Colonic mucosa (tissue), 4 donors: ENCODE measurements around the gene GRIA1. TPM values are rescaled to one million over a fixed set of nuclear protein-coding genes. Genes with fewer than 3 reads are reported as not detected.

Experiments used
- DNase-seq: peaks from one replicate; pipeline ENCODE4 v3.0.0-alpha.2; 2020
- H3K27ac ChIP-seq: fragments of 200-600 bp; one replicate; pipeline ENCODE4 v1.8.0; 2021
- H3K27me3 ChIP-seq: fragments of 200-600 bp; one replicate; pipeline ENCODE4 v1.8.0; 2021
- H3K36me3 ChIP-seq: fragments of 200-600 bp; one replicate; pipeline ENCODE4 v1.8.0; 2021
- H3K4me1 ChIP-seq: fragments of 200-600 bp; one replicate; pipeline ENCODE4 v1.8.0; 2021; ENCODE audit warnings: mild to moderate bottlenecking
- H3K4me3 ChIP-seq: fragments of 200-600 bp; one replicate; pipeline ENCODE4 v1.8.0; 2021
- H3K9ac ChIP-seq, 2 donors: one replicate each; pipeline ENCODE4 v1.7.0; 2013; ENCODE audit warnings: control low read depth in 2 of 2, low read depth in 2 of 2, low read length in 2 of 2
- H3K9me3 ChIP-seq: fragments of 200-600 bp; one replicate; pipeline ENCODE4 v1.8.0; 2021
- intact Hi-C: fragments of 100-400 bp; cut with DNase I; formaldehyde crosslinking; loops from one replicate; pipeline ENCODE4 v1.14.1; 2022
- total RNA-seq, 2 donors: library from RNA; stranded (reverse); fragmentation: NEBNext Ultra II Directional in 1 of 2; extraction: Animal tissue kit (Norgen Biotek cat#: 25700) in 1 of 2; gene quantifications; one replicate each; pipeline ENCODE4 v1.2.1, GENCODE V29; 2021
- TF ChIP-seq, protein P1 (sequence below): fragments of 200-600 bp; IDR thresholded peaks from one replicate; pipeline ENCODE4 v1.8.0; 2022; ENCODE audit warnings: antibody characterized with exemption, mild to moderate bottlenecking
- donor health status: healthy.
- donor health status: DM: no; HTN: no; CAD: no.
- donor health status: DM: no; HTN: no; CAD: no.

Gene GRIA1
- total RNA-seq, 2 donors from 2014 or later, result 0.48 TPM; not detected in 1

DNA sequence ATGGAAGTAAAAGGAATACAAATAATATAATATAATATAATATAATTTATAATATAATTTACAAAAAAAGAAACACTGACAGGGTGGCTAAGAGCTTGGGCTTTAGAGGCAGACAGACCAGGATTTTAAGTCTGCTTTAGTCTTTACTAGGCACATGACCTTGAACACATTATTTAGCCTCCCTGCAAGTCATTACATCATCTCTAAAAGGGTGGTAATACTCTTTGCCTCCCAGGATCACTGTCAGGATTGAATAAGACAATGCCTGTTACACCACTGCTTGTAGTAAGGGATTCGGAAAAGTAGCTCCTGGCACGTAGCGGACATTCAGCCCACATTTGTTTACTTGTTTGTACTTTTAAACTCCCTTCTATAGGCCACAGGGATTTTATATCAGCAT lies 199.8 kb downstream of the GRIA1 start:
- Histone ChIP-seq H3K4me1 (no peaks in the 10 kb centered on the region), H3K4me3 (no peak overlapping the region), H3K36me3 (no peaks in the 10 kb centered on the region), H3K9ac (no peak overlapping the region), H3K9me3 (no peaks in the 10 kb centered on the region), H3K27me3 (no peaks in the 10 kb centered on the region), H3K27ac (no peak overlapping the region)
- TF ChIP-seq, protein P1, sequence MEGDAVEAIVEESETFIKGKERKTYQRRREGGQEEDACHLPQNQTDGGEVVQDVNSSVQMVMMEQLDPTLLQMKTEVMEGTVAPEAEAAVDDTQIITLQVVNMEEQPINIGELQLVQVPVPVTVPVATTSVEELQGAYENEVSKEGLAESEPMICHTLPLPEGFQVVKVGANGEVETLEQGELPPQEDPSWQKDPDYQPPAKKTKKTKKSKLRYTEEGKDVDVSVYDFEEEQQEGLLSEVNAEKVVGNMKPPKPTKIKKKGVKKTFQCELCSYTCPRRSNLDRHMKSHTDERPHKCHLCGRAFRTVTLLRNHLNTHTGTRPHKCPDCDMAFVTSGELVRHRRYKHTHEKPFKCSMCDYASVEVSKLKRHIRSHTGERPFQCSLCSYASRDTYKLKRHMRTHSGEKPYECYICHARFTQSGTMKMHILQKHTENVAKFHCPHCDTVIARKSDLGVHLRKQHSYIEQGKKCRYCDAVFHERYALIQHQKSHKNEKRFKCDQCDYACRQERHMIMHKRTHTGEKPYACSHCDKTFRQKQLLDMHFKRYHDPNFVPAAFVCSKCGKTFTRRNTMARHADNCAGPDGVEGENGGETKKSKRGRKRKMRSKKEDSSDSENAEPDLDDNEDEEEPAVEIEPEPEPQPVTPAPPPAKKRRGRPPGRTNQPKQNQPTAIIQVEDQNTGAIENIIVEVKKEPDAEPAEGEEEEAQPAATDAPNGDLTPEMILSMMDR, result no peak
- intact Hi-C loops, result no loop called here
- no peak for DNase-seq

DNA sequence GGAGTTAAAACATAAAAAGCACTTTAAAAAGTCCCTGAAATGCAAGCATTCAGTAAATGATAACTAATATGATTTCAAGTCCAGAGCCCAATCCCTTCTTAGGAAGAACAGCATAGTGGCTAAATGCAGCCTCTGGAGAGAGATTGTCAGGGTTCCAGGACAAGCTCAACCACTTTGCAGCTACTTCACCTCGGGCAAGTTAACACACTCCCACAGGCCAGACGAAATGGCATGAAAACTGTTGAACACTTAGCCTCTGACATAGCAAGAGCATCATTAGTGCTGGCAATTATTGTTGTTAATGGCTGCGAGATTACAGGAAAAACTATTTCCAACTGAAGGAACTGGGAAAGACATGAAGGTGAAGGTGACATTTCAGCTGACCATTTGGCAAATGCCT lies 205.8 kb downstream of the GRIA1 start:
- TF ChIP-seq, protein P1, result no peak
- intact Hi-C loops, result no loop called here
- no peaks in the 10 kb centered on the region for H3K36me3 ChIP-seq
- H3K27me3 ChIP-seq, result no peaks in the 10 kb centered on the region
- H3K4me1 ChIP-seq, result no peaks in the 10 kb centered on the region
- H3K4me3 ChIP-seq, result no peak overlapping the region
- no peak for DNase-seq
- no peak overlapping the region for H3K9ac ChIP-seq
- H3K27ac ChIP-seq, result no peak overlapping the region
- H3K9me3 ChIP-seq, result no peaks in the 10 kb centered on the region

DNA sequence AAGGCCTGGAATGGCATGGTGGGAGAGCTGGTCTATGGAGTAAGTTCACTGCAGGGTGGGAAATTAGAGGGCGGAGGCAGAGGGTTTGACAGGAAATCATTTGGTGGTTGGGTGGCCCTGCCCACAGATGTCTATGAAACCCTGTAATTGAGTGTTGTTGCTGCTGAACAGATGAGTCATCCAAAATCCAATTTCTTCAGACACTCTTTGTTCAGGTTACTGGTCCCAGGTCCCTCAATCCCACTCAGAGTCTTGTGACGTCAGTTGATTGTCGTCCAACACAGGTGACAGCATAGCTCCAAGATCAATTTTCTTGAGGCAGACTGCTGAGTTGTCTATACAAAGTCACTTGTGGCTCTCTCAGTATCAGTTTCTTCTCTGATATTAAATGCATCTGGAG lies 208.6 kb downstream of the GRIA1 start:
- H3K27ac ChIP-seq, result no peak overlapping the region
- H3K4me1 ChIP-seq, result no peaks in the 10 kb centered on the region
- H3K36me3 ChIP-seq, result no peaks in the 10 kb centered on the region
- DNase-seq, result no peak
- H3K4me3 ChIP-seq, result no peak overlapping the region
- intact Hi-C loops, result no loop called here
- H3K9me3 ChIP-seq, result no peaks in the 10 kb centered on the region
- H3K27me3 ChIP-seq, result no peaks in the 10 kb centered on the region
- TF ChIP-seq, protein P1, result no peak
- H3K9ac ChIP-seq, result no peak overlapping the region

DNA sequence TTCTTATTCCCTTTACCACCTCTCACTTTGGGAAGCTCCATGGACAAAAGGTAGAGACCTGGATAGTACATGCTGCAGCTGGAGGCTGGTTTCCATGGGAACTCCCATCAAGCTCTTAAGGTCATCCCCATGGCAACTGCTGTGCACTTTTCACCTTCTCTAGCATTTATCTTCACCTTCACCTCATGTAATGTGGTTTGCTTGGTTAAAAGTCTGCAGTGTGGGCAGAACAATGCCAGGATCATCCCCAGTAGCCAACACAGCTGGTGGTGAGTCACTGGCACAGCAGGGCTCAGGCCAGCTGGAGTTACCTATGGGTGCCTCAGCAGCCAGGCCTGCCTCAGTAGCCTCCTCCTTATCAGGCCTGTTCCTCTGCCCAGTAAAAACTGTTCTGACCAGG lies 210.5 kb downstream of the GRIA1 start:
- no peak overlapping the region for H3K27ac ChIP-seq
- H3K9me3 ChIP-seq, result no peaks in the 10 kb centered on the region
- TF ChIP-seq, protein P1, result no peak
- intact Hi-C loops, result no loop called here
- no peak for DNase-seq
- no peaks in the 10 kb centered on the region for H3K36me3 ChIP-seq
- H3K27me3 ChIP-seq, result no peaks in the 10 kb centered on the region
- H3K9ac ChIP-seq, result no peak overlapping the region
- H3K4me1 ChIP-seq, result no peaks in the 10 kb centered on the region
- no peak overlapping the region for H3K4me3 ChIP-seq

DNA sequence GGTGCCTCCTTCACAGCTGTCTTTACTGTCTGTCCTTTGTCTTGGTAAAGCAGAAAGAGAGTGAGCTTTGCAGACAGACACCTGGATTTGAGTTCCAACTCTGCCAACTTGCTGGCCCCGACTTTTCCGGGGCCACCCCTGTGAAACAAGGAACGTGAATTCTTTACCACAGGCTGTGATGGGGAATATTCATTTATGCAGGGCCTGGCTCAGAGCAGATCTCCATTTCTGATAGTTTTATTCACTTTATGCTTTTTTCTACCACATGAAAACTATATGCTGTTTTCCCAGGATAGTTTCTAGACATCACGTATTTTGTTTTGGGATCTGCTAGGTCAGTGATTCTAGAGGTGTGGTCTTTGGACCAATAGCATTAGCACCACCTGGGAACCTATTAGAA lies 211.8 kb downstream of the GRIA1 start:
- H3K27ac ChIP-seq, result no peak overlapping the region
- H3K4me3 ChIP-seq, result no peak overlapping the region
- no peak overlapping the region for H3K9ac ChIP-seq
- H3K36me3 ChIP-seq, result no peaks in the 10 kb centered on the region
- no peaks in the 10 kb centered on the region for H3K4me1 ChIP-seq
- H3K27me3 ChIP-seq, result no peaks in the 10 kb centered on the region
- TF ChIP-seq, protein P1, result no peak
- H3K9me3 ChIP-seq, result no peaks in the 10 kb centered on the region
- intact Hi-C loops, result no loop called here
- no peak for DNase-seq

DNA sequence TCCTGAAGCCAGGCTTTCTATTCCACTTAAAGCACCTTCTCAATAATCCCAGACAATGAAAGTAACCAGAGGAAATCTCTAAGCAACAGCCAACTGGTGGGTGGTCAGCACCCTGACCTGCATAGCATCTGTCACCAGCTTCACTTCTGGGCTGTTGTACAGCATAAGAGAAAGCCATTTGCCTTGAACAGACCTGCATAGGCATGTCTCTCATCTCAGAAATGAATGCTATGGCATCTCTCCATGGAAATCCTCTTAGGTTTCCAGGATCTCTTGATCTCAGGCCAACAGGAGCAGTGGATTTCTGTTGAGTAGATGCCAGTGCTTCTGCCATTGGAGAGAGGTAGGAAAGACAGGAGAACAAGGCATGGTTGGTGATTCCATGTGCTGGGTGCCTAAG lies 213.6 kb downstream of the GRIA1 start:
- Histone ChIP-seq H3K9ac (no peak overlapping the region), H3K4me1 (no peaks in the 10 kb centered on the region), H3K36me3 (no peaks in the 10 kb centered on the region), H3K27ac (no peak overlapping the region), H3K27me3 (no peaks in the 10 kb centered on the region), H3K9me3 (no peaks in the 10 kb centered on the region), H3K4me3 (no peak overlapping the region)
- TF ChIP-seq, protein P1, result no peak
- no peak for DNase-seq
- intact Hi-C loops, result no loop called here
